Pancreas (tissue), 10 donors: Measurements from ENCODE around the gene ACOT7. TPM values are rescaled to one million over a fixed set of nuclear protein-coding genes. Genes with fewer than 3 reads are reported as not detected.

ENCODE experiments used
- ATAC-seq, 4 donors: fragments of 200-7000 bp; cut with Tn5 transposase; one replicate each; pipeline versions ENCODE4 v1.8.0 to v1.9.1; 2020; ENCODE audit warnings: mild to moderate bottlenecking in 4 of 4, moderate library complexity in 4 of 4
- DNase-seq, 6 donors: peaks; one replicate each; pipeline ENCODE4 v3.0.0-alpha.2; 2020
- FAIRE-seq: peaks from 2 replicates; lab custom pipeline; 2012; peaks lifted over from hg19 to GRCh38; lab: Jason Lieb, UNC
- H3K27ac ChIP-seq, 4 donors: fragments of 200-600 bp; sonication (generic); 1 replicate in 3 of 4; 2 replicates in 1 of 4; pipeline versions ENCODE4 v1.5.0 to v1.8.0; 2020
- H3K27me3 ChIP-seq, 4 donors: fragments of 200-600 bp; one replicate each; pipeline ENCODE4 v1.8.0; 2021
- H3K36me3 ChIP-seq, 3 donors: fragments of 200-600 bp; sonication (generic) in 1 of 3; one replicate each; pipeline versions ENCODE4 v1.5.0 to v1.8.0; 2020 to 2021
- H3K4me1 ChIP-seq, 3 donors: fragments of 200-600 bp; one replicate each; pipeline ENCODE4 v1.8.0; 2021
- H3K4me3 ChIP-seq, 4 donors: fragments of 200-600 bp; sonication (generic) in 2 of 4; one replicate each; pipeline versions ENCODE4 v1.5.0 to v1.8.0; 2020 to 2021
- H3K9me3 ChIP-seq, 4 donors: fragments of 200-600 bp; one replicate each; pipeline ENCODE4 v1.8.0; 2021
- CTCF ChIP-seq, 4 donors: fragments of 200-600 bp; sonication (generic) in 3 of 4; IDR thresholded peaks; one replicate each; pipeline versions ENCODE4 v1.5.0 to v1.8.0; 2021; ENCODE audit warnings: antibody characterized with exemption in 4 of 4
- WGBS, 2 donors: extraction: QIAGEN DNeasy Blood & Tissue Kit; methylation state at CpG; one replicate each; pipeline ENCODE4 v1.1.7; 2013; 5-methylcytosine and 5-hydroxymethylcytosine counted together
- intact Hi-C, 3 donors: fragments of 100-400 bp; cut with DNase I; formaldehyde crosslinking; loops; one replicate each; pipeline versions ENCODE4 v1.11.1 to v1.14.2; 2022
- polyA plus RNA-seq, 2 donors: library from polyadenylated mRNA; stranded (reverse); fragments of 200-250 nt; gene quantifications; one replicate each; pipeline ENCODE4 v1.2.3, GENCODE V29; 2013
- total RNA-seq, 6 donors: library from RNA; stranded (reverse); fragmentation: NEBNext Ultra II Directional in 4 of 6; extraction: Animal tissue kit (Norgen Biotek cat#: 25700) in 4 of 6; gene quantifications; one replicate each; pipeline versions ENCODE4 v1.2.1 to v1.2.4, GENCODE V29; 2021 to 2023
- donor health status: healthy with polysubstance abuse.
- donor health status: DM: no; HTN: no; CAD: no; lungs with moderate emphysema.
- donor health status: DM: no; HTN: no; CAD: no.
- donor health status: control.
- donor health status: control.
- donor health status: Bipolar disorder and iron deficiency.
- donor health status: DM: yes; HTN: yes; CAD: no.
- donor health status: DM: no; HTN: no; CAD: no.
- donor health status: DM: no; HTN: no; CAD: no.
- donor health status: DM: yes; HTN: yes; CAD: no.

ACOT7 gene
- total and polyA plus RNA-seq, 8 donors, result 3.1 to 7.6 (median 5.2) TPM

GRCh38 chr1:6338695-6339094 is 54.9 kb downstream of the ACOT7 start:
- TF ChIP-seq CTCF (IDR thresholded peaks at IDR 0.05), result no peak
- DNase-seq (no peak), FAIRE-seq (no peak), ATAC-seq (no peak)
- Histone ChIP-seq H3K27ac (no peak overlapping the region), H3K9me3 (no peaks in the 10 kb centered on the region), H3K36me3 (no peaks in the 10 kb centered on the region), H3K27me3 (no peaks in the 10 kb centered on the region), H3K4me3 (no peak overlapping the region), H3K4me1 (no peaks in the 10 kb centered on the region)
- 91 to 94% methylated on average over 7 of the region's 7 CpGs for WGBS, 2 donors
- intact Hi-C loops, result no loop called here

GRCh38 chr1:6336776-6337622 is 56.6 kb downstream of the ACOT7 start:
- Histone ChIP-seq H3K4me3 (no peak overlapping the region), H3K27me3 (no peaks in the 10 kb centered on the region), H3K4me1 (no peaks in the 10 kb centered on the region), H3K9me3 (no peaks in the 10 kb centered on the region), H3K36me3 (no peaks in the 10 kb centered on the region), H3K27ac (no peak overlapping the region)
- TF ChIP-seq CTCF (IDR thresholded peaks at IDR 0.05), result no peak
- WGBS, 2 donors, result 86 to 90% methylated on average over 22 of the region's 22 CpGs
- ATAC-seq (no peak), DNase-seq (no peak), FAIRE-seq (no peak)
- intact Hi-C loops, result no loop called here

GRCh38 chr1:6334261-6334993 is 59.1 kb downstream of the ACOT7 start:
- Histone ChIP-seq H3K27me3 (no peaks in the 10 kb centered on the region), H3K36me3 (no peaks in the 10 kb centered on the region), H3K27ac (no peak overlapping the region), H3K4me3 (no peak overlapping the region), H3K4me1 (no peaks in the 10 kb centered on the region), H3K9me3 (no peaks in the 10 kb centered on the region)
- intact Hi-C loops, result no loop called here
- no peak for TF ChIP-seq CTCF (IDR thresholded peaks at IDR 0.05)
- 82 to 89% methylated on average over 13 to 14 of the region's 14 CpGs for WGBS, 2 donors
- FAIRE-seq (no peak), DNase-seq (no peak), ATAC-seq (no peak)

GRCh38 chr1:6332821-6333220 is 60.7 kb downstream of the ACOT7 start:
- TF ChIP-seq CTCF (IDR thresholded peaks at IDR 0.05), result no peak
- DNase-seq (no peak), ATAC-seq (no peak), FAIRE-seq (no peak)
- Histone ChIP-seq H3K4me1 (no peaks in the 10 kb centered on the region), H3K27me3 (no peaks in the 10 kb centered on the region), H3K4me3 (no peak overlapping the region), H3K27ac (no peak overlapping the region), H3K36me3 (no peaks in the 10 kb centered on the region), H3K9me3 (no peaks in the 10 kb centered on the region)
- intact Hi-C loops, result no loop called here
- 95 to 97% methylated on average over 10 of the region's 10 CpGs for WGBS, 2 donors
